GM12892 (cell line): Measurements from ENCODE around the gene TNXB.

Source experiments
- POLR2A ChIP-seq: IDR thresholded peaks from 2 replicates; pipeline ENCODE4 v1.6.1; 2011; ENCODE audit warnings: low read depth, low read length, control low read depth
- TAF1 ChIP-seq: IDR thresholded peaks from 2 replicates; pipeline ENCODE4 v1.6.1; 2011; ENCODE audit warnings: low read depth, mild to moderate bottlenecking, control low read depth, low read length, borderline replicate concordance

DNA sequence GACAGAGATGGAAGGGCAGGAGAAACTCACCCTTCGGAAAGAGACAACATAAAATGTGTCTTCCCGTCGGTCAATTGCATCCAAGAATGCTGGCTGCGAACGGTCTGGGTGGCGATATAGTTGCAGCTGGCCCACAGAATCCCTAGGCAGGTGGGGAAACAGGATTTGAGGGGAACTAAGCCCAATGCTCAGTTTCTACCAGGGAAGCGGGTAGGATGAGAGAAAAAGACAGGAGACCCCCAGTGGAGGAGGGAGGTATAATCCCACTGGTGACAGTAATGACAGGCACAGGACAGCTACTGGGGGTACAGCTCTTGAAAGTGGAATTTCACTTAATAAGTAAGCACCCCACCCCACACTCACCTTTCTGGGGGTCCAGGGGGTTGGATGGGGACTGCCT, 7.5 kb upstream of the TNXB start:
- TF ChIP-seq POLR2A, result no peak
- TF ChIP-seq TAF1, result no peak
